ENCODE results near the gene AXL. TPM values are rescaled to one million over a fixed set of nuclear protein-coding genes. Genes with fewer than 3 reads are reported as not detected.

AXL gene
- total and polyA plus RNA-seq, 2 donors (not counting 3 experiments of a cell fraction or from before 2014, with no cell fraction given), result 86.9 to 172 TPM

- FAIRE-seq (no peak), DNase-seq (ENCODE audit: low read depth, low spot score) (no peak)
- H4K20me1 ChIP-seq (replicated peaks; ENCODE audit: control insufficient read depth, extremely low read depth, insufficient read depth, low read length), result no peaks in the 10 kb centered on the region
- H3K9me1 ChIP-seq (replicated peaks; ENCODE audit: control insufficient read depth, extremely low read depth, insufficient read depth, low read length), result no peaks in the 10 kb centered on the region
- H3K9me3 ChIP-seq (replicated peaks; ENCODE audit: control insufficient read depth, insufficient read depth, low read length), result no peaks in the 10 kb centered on the region
- H3K36me3 ChIP-seq (ENCODE audit: control insufficient read depth in 2 of 2, extremely low read depth in 1 of 2, insufficient read depth in 2 of 2, low read length in 2 of 2), result no peaks in the 10 kb centered on the region
- BruUV-seq (replicated peaks), result no TSS peak
- no peaks in the 10 kb centered on the region for H3K79me2 ChIP-seq (ENCODE audit: control insufficient read depth, insufficient read depth, low read length)
- TF ChIP-seq MYC (IDR thresholded peaks at IDR 0.05; ENCODE audit: low read depth, low read length), result no peak
- TF ChIP-seq EZH2 (IDR thresholded peaks at IDR 0.05; ENCODE audit: borderline replicate concordance, low read depth, low read length, severe bottlenecking), result no peak
- TF ChIP-seq MAX (IDR thresholded peaks at IDR 0.05; ENCODE audit: insufficient read depth, insufficient read length), result no peak
- no peak for TF ChIP-seq JUN (IDR thresholded peaks at IDR 0.05; ENCODE audit: borderline replicate concordance, insufficient read depth, insufficient read length, low read depth)
- TF ChIP-seq POLR2A (IDR thresholded peaks at IDR 0.05; ENCODE audit: low read depth, low read length), result no peak
- TF ChIP-seq FOS (IDR thresholded peaks at IDR 0.05; ENCODE audit: borderline replicate concordance, insufficient read depth, low read length), result no peak
- no peak for TF ChIP-seq GATA2 (IDR thresholded peaks at IDR 0.05; ENCODE audit: insufficient read depth, insufficient read length, low read depth, low read length)
- TF ChIP-seq CTCF (IDR thresholded peaks at IDR 0.05; ENCODE audit: extremely low read depth in 1 of 2, insufficient read depth in 1 of 2, low read depth in 1 of 2, low read length in 2 of 2), result no peak
- TF ChIP-seq POLR2AphosphoS5 (IDR thresholded peaks at IDR 0.05; ENCODE audit: insufficient read depth, low read depth, low read length), result no peak
- H3K4me2 ChIP-seq (ENCODE audit: insufficient read depth, low read length), result no peak overlapping the region
- no peak overlapping the region for H3K27ac ChIP-seq (ENCODE audit: insufficient read depth, low read depth, low read length)
- ChIA-PET POLR2A (no interaction called here), CTCF (interaction anchor here (1.1 kb wide), 1 partner anchor 8 kb away, joined by 3 read pairs; no protein-coding TSS in a partner anchor)
- dilution Hi-C loops (cut with MboI; ENCODE audit: extremely low pct_ligation_motif_present, low sequenced_read_pairs) (no loop called here), intact Hi-C loops (cut with micrococcal nuclease) (no loop called here)
- H3K27me3 ChIP-seq (ENCODE audit: control insufficient read depth in 2 of 2, insufficient read depth in 2 of 2, low read length in 2 of 2), result peaks cover 4 to 6% of the 10 kb centered on the region in 2 experiments
- no peak overlapping the region for H3K9ac ChIP-seq (replicated peaks; ENCODE audit: extremely low read depth, insufficient read depth, low read length)
- no peak overlapping the region for H3K4me3 ChIP-seq (replicated peaks in 1 of 3; ENCODE audit: insufficient read depth in 1 of 3, low read depth in 1 of 3, low read length in 3 of 3)
- H3K4me1 ChIP-seq (ENCODE audit: control insufficient read depth, extremely low read depth, insufficient read depth, low read length), result peaks cover 20% of the 10 kb centered on the region
- H2AFZ ChIP-seq (ENCODE audit: low read depth, low read length), result no peak overlapping the region
These were observed 23.1 kb upstream of the AXL start for GRCh38 chr19:41195675-41196497.

All from endothelial cell of umbilical vein (primary cell).